Esophagus (tissue), 2 donors: ENCODE results near the gene RAB34. TPM values are rescaled to one million over a fixed set of nuclear protein-coding genes. Genes with fewer than 3 reads are reported as not detected.
"Not testable (repeated sequence)": the region's sequence is repeated elsewhere in the genome, so short reads cannot be mapped to it uniquely, and the experiment has no call there.

ENCODE experiments used
- H3K27ac ChIP-seq, 2 donors: one replicate each; pipeline ENCODE4 v1.5.1; 2013; ENCODE audit warnings: low read depth in 2 of 2, mild to moderate bottlenecking in 2 of 2, inconsistent platforms in 1 of 2, low read length in 1 of 2, moderate library complexity in 1 of 2
- H3K27me3 ChIP-seq, 2 donors: one replicate each; pipeline ENCODE4 v1.6.1; 2013; ENCODE audit warnings: low read length in 2 of 2, control low read depth in 1 of 2, mild to moderate bottlenecking in 1 of 2; ENCODE audit not compliant: insufficient read depth in 2 of 2, control insufficient read depth in 1 of 2
- H3K36me3 ChIP-seq, 2 donors: one replicate each; pipeline ENCODE4 v1.6.1; 2013; ENCODE audit warnings: low read length in 1 of 2; ENCODE audit not compliant: control insufficient read depth in 2 of 2, insufficient read depth in 2 of 2
- H3K4me1 ChIP-seq, 2 donors: one replicate each; pipeline ENCODE4 v1.6.1; 2013; ENCODE audit warnings: low read length in 1 of 2; ENCODE audit not compliant: control insufficient read depth in 2 of 2, insufficient read depth in 2 of 2
- H3K4me3 ChIP-seq, 2 donors: one replicate each; pipeline ENCODE4 v1.5.1; 2013; ENCODE audit warnings: low read length in 2 of 2, mild to moderate bottlenecking in 2 of 2, low read depth in 1 of 2, moderate library complexity in 1 of 2
- H3K9me3 ChIP-seq, 2 donors: one replicate each; pipeline ENCODE4 v1.6.1; 2013; ENCODE audit warnings: mild to moderate bottlenecking in 2 of 2, low read depth in 1 of 2, low read length in 1 of 2, moderate library complexity in 1 of 2; ENCODE audit not compliant: control insufficient read depth in 2 of 2, insufficient read depth in 1 of 2
- WGBS, 2 donors: extraction: QIAGEN DNeasy Blood & Tissue Kit; methylation state at CpG; one replicate each; pipeline ENCODE4 v1.1.7; 2013; 5-methylcytosine and 5-hydroxymethylcytosine counted together
- polyA plus RNA-seq, 2 donors: library from polyadenylated mRNA; stranded (reverse); fragments of 200-250 nt; gene quantifications; one replicate each; pipeline ENCODE4 v1.2.3, GENCODE V29; 2013
- donor health status: healthy with polysubstance abuse.
- donor health status: Bipolar disorder and iron deficiency.

RAB34 gene
- polyA plus RNA-seq, 2 donors: 31.5 to 42.2 TPM

- H3K27me3 ChIP-seq: no peaks in the 10 kb centered on the region
- H3K4me3 ChIP-seq: no peak overlapping the region
- WGBS, 2 donors: 83 to 86% methylated on average over 22 of the region's 22 CpGs
- no peaks in the 10 kb centered on the region for H3K9me3 ChIP-seq
- H3K27ac ChIP-seq: no peak overlapping the region
- H3K4me1 ChIP-seq: peaks cover 0 to 2% of the 10 kb centered on the region in 2 donors
- H3K36me3 ChIP-seq: peaks cover 0 to 2% of the 10 kb centered on the region in 2 donors
Measured at GRCh38 chr17:28737770-28738679, 20.4 kb upstream of the RAB34 start.

- Histone ChIP-seq H3K36me3 (peaks cover 0 to 2% of the 10 kb centered on the region in 2 donors), H3K27ac (no peak overlapping the region), H3K27me3 (no peaks in the 10 kb centered on the region), H3K4me3 (no peak overlapping the region), H3K4me1 (peaks cover 0 to 2% of the 10 kb centered on the region in 2 donors), H3K9me3 (no peaks in the 10 kb centered on the region)
- 95 to 98% methylated on average over 12 of the region's 12 CpGs for WGBS, 2 donors
Measured at GRCh38 chr17:28737316-28737715, 19.6 kb upstream of the RAB34 start.

GRCh38 chr17:28735913-28736769 lies 18.5 kb upstream of the RAB34 start:
- H3K27ac ChIP-seq, H3K4me3 ChIP-seq, H3K9me3 ChIP-seq, H3K36me3 ChIP-seq, H3K27me3 ChIP-seq, H3K4me1 ChIP-seq: not testable (repeated sequence)
- 91 to 93% methylated on average over 4 to 5 of the region's 8 CpGs for WGBS, 2 donors

- H3K9me3 ChIP-seq: no peaks in the 10 kb centered on the region
- H3K27me3 ChIP-seq: no peaks in the 10 kb centered on the region
- peaks cover 0 to 2% of the 10 kb centered on the region in 2 donors for H3K4me1 ChIP-seq
- no peak overlapping the region for H3K27ac ChIP-seq
- WGBS, 2 donors: 59 to 68% methylated on average over 5 of the region's 5 CpGs
- H3K4me3 ChIP-seq: no peak overlapping the region
- H3K36me3 ChIP-seq: peaks cover 0 to 2% of the 10 kb centered on the region in 2 donors
Measured at GRCh38 chr17:28735242-28735722, 17.6 kb upstream of the RAB34 start.

GRCh38 chr17:28734712-28735241 lies 17.1 kb upstream of the RAB34 start:
- WGBS, 2 donors: 87 to 90% methylated on average over 10 of the region's 10 CpGs
- H3K4me1 ChIP-seq: peaks cover 0 to 2% of the 10 kb centered on the region in 2 donors
- H3K4me3 ChIP-seq: no peak overlapping the region
- peaks cover 0 to 2% of the 10 kb centered on the region in 2 donors for H3K36me3 ChIP-seq
- no peak overlapping the region for H3K27ac ChIP-seq
- no peaks in the 10 kb centered on the region for H3K9me3 ChIP-seq
- no peaks in the 10 kb centered on the region for H3K27me3 ChIP-seq

- Histone ChIP-seq H3K4me1 (peaks cover 0 to 2% of the 10 kb centered on the region in 2 donors), H3K27ac (no peak overlapping the region), H3K27me3 (no peaks in the 10 kb centered on the region), H3K9me3 (no peaks in the 10 kb centered on the region), H3K36me3 (peaks cover 0 to 2% of the 10 kb centered on the region in 2 donors), H3K4me3 (no peak overlapping the region)
- WGBS, 2 donors: 88 to 95% methylated on average over 1 of the region's 1 CpG
Measured at GRCh38 chr17:28733346-28733745, 15.7 kb upstream of the RAB34 start.

- Histone ChIP-seq H3K36me3 (peaks cover 0 to 2% of the 10 kb centered on the region in 2 donors), H3K4me1 (peaks cover 0 to 9% of the 10 kb centered on the region in 2 donors), H3K9me3 (no peaks in the 10 kb centered on the region), H3K4me3 (no peak overlapping the region), H3K27ac (no peak overlapping the region), H3K27me3 (no peaks in the 10 kb centered on the region)
- 81 to 85% methylated on average over 11 of the region's 11 CpGs for WGBS, 2 donors
Measured at GRCh38 chr17:28729950-28730330, 12.3 kb upstream of the RAB34 start.

GRCh38 chr17:28728364-28729200 lies 10.9 kb upstream of the RAB34 start, which contains the start of gene NEK8:
Gene NEK8, plus strand, starts transcription at chr17:28728788. Its CDS starts 26 bp downstream, at chr17:28728814.
- H3K9me3 ChIP-seq: no peaks in the 10 kb centered on the region
- peaks cover 0 to 6% of the 10 kb centered on the region in 2 donors for H3K36me3 ChIP-seq
- 0% methylated on average over 58 to 64 of the region's 64 CpGs for WGBS, 2 donors
- no peaks in the 10 kb centered on the region for H3K27me3 ChIP-seq
- peaks cover 0 to 11% of the 10 kb centered on the region in 2 donors for H3K4me1 ChIP-seq
- peak within 1 kb of the TSS; percentile 75 to 80 for H3K4me3 ChIP-seq
- peak within 1 kb of the TSS; percentile 99 to 100 for H3K27ac ChIP-seq
